ENCODE data around the gene FATE1.

GRCh38 chrX:151727346-151727745 lies 11.5 kb downstream of the FATE1 start:
- TF ChIP-seq RAD51 (IDR thresholded peaks at IDR 0.05; ENCODE audit: borderline replicate concordance), result no peak
- TF ChIP-seq RFX5 (IDR thresholded peaks at IDR 0.05; ENCODE audit: low read depth, low read length), result no peak
- TF ChIP-seq HCFC1 (IDR thresholded peaks at IDR 0.05; ENCODE audit: low read depth, low read length), result no peak
- TF ChIP-seq CTCF (CRISPR knock-in tag; IDR thresholded peaks at IDR 0.05), result no peak
